GM19043 (cell line): Measurements from ENCODE around the gene PRDM11.
"Not testable (repeated sequence)": the region's sequence is repeated elsewhere in the genome, so short reads cannot be mapped to it uniquely, and the experiment has no call there.

ENCODE experiments used
- ATAC-seq: cut with Tn5 transposase; IDR thresholded peaks from one replicate; pipeline ENCODE4 v1.9.1; 2021; ENCODE audit warnings: low read depth; ENCODE audit not compliant: unreplicated experiment

Gene PRDM11

DNA sequence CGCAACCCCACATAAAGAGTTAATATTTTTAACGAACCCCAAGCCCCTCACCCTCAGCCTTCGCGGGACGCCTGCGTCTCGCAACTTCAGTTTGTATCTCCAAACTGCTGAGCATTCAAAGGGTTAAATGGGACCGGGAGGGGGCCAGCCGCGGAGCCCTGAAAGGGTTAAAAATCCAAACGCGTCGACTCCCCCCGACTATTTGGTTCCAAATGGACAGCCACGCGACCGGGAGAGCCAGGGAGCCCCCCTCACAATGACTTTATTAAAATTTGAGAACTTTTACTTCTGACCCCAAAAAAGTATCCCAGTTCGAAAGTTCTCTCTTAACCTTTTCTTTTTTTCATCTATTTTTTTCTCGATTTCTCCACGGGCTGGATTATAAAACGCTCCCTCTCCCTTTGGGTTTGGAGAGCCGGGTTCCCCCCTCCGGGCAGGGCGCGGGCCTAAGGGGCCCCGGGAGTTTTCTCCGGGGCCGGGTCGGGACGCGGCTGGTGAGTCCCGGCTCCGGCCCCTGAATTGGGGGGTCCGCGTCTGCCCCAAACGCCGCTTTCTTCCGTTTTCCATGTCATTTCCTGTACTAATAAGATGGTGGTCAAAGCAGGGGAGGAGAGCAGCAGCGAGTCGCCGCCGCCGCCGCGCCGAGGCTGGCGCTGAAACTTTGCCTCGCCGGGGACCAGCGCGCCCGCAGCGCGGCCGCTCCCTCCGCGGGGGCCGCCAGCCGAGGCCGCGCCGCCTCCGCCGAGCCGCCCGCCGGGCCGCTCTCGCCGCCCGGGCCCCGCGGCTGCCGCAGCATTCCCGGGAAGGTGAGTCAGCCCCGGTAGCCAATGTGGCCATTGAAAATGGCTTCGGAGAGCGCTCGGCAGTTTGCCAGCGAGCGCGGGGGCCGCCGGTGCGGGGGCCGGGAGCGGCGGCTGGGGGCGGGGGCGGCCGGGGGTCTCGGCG, at the start of gene PRDM11:
Gene PRDM11 (plus strand): TSS at position 568 of the 945 bp plus-strand sequence. CDS start 35,128 bp downstream, outside the sequence.
- ATAC-seq = peak; percentile 26

DNA sequence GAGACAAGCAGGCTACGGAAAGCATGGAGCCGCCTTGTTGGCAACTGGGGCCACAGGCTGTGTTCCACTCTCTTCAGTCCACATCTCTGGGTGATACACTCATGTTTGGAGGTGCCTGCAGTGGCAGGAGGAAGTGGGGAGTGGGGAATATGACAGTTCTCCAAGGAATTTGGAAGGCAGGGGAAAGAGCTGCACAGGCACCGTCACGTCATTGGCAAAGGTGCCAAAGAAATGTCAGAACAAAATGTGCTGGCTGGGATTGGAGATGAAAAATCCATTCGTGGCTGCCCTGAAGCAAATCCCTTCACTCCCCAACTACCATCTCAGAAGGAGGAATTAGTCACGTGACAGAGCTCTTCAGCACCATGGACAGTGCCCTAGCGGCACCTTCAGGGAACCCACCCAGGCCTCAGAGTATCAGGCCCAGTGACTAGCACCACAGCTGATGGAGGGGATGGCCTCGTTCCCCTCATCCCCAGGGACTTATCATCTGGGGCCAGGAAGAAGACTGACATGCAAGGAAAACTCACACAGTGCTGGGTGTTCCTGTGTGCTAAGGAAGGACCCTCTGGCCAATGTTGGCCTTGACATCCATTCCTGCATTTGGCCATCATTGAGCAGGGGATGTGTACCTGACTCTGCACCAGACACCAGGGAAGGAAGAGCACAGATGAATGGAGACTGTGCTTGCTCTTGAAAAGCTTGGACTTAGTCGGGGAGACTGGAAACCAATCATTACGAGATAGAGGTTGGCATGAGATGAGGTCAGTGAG, 48.5 kb upstream of the PRDM11 start:
- ATAC-seq = no peak

DNA sequence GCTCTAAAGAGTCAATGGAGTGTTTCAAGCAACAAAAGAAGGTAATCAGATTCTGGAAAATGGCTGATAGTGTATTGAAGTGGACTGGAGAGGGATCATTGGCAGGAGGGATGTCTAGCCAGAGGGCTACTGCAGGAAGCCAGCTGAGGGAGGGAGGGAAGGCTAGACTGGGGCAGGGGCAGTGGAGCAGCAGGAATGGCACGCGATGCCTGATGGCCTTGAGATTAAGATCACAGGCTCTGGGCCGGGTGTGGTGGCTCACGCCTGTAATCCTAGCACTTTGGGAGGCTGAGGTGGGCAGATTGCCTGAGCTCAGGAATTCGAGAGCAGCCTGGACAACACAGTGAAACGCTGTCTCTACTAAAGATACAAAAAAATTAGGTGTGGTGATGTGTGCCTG, 47.5 kb upstream of the PRDM11 start:
- ATAC-seq = no peak

DNA sequence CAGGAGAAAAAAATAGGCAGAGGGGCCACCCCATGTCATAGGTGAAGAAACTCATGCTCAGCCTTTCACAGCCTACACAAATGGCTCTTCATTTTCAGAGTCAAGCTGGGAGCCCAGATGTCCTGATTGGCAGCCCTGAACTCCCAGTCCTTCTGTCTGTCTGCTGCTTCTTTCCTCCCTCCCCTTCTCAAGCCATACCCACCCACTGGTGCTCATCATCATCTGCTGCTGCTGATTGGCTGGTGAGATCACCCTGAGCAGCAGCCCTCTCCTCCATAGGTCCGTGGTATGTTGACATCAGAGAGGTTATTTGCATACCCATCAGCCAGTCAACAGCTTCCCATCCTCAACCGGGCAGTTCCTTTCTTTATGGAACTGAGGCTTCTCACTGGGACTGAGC, 46.1 kb upstream of the PRDM11 start:
- ATAC-seq = no peak

DNA sequence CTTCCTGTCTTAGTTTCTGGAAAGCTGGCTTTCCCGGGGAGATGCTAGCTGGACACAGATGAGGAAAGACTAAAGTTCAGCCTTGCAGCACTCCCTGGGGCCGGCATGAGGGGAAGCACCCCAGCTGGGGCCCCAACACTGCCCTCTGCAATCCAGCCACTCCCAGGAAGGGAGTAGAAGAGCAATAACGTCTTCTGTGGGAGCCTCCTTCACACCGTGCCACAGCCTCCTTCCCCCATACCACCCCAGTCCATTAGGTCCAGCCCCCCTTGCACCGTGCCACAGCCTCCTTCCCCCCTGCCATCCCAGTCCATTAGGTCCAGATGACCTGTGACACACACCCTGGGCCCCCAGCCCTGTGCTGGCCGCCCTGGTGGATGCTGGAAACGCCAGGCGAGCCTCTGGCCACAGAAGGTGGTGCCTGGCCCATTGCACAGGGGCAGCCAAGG, 44.1 kb upstream of the PRDM11 start:
- ATAC-seq = no peak

DNA sequence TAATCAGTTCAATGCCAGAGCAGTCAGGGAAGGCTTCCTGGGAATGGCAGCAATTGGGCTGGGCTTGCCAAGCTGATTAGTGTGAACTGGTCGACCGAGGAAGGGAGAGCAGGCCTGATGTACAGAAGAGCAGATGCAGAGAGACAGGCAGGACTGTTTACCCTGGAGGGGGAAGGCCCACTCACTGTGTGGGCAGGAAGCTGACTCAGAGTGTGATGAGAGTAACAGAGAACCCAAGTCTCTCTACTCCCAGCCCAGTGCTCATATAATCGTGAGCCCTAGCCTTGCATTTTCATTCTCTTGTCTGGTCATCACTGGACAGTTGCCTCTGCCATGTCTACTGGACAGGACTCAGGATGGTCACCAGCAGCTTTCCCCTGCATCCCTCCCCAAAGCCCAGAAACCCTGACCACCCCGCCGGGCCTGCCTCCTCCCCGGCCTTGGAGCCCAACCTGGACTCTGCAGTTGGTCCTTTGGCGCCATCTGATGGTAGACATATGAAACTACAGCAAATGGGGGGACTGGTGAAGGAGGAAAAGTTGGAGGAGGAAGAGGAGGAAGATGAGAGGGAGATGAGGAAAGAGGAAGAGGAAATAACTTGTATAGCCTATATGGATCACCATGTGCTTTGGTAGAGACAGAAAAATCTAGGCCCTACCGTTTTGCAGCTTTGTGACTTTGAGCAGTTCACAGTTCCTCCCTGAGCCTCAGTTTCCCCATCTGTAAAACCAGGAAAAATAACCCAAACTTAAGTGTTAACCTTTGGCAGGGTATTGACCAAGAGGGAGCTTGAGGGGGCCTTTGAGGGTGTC, 43.4 kb upstream of the PRDM11 start:
- ATAC-seq = peak; percentile 92

DNA sequence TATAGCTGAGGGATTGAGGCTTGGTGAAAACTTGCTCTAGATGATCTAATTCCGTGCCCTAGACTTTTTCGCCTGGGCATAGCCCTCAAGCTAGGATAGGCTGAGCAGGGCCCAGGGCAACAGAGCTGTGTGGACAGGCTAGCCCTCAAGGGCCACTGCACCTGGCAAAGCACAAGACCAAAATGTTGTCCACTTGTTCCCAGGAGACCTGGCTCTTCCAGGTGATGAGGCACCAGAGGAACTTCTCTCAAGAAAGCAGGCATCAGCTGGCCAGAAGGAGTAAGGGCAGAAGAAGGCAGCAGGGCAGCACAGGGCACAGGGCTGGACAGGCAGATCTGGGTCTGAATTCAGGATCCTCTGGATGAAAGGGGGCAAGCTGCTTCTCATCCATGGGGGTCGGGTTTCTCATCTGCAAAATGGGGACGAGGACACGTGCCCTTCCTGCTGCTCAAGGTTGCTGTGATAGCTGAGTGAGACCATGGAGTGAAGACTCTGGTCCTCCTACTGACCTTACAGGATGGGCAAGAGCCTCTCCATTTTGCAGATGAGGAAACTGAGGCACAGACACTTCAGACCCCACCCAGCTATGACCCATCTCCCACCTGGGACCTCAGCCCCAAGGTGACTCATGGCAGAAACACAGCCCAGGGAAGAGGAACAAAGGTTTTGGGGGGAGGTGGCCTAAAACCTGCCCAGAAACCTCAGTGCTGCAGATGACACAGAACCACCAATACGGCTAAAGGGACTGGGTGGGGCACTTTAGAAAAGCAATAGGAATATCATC, 42.2 kb upstream of the PRDM11 start:
- no peak for ATAC-seq

DNA sequence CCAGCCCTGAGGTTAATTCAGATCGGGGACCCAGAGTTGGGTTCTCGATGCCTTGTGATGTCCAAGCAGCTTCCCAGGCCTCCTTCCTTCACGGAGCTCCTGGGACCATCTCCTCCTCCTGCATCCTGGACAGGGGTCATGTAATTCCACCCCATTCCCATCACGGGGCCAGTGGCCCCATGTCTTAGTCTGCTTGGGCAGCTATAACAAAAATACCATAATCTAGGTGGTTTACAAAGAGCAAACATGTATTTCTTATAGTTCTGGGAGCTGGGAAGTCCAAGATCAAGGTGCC, 41.7 kb upstream of the PRDM11 start:
- ATAC-seq = no peak

DNA sequence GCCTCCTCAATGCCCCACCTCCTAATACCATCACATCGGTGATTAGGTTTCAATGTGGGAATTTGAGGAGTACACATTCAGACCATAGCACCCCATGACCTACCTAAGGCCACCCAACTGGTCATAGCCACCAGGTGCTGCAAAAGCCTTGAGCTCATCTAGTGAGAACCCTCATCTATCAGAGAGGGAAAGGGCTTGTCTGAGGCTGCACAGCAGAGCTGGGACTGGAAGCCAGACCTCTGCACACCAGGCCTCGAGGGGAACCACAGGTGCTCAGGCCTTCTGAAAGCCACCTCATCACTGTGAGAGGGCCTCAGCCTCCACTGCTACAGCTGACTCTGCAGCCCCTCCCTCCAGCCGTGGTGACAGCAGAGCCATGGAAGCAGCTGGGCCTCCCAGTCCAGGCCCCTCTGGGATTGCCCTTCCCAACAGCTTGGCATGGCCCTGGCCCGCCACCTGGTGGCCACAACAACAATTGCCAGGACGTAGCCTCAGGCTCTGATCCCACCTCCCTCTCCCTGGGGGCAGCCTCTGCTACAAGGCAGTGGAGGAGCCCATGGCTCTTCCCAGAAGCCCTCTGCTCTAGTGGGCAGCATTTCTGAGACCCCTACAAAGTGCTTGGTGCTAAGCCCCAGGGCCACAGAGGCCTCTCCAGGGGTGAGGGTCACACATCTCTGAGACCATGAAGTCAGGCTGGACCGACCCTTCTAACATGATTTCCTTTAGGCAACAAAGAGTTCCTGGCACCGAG, 41.0 kb upstream of the PRDM11 start:
- ATAC-seq = no peak

DNA sequence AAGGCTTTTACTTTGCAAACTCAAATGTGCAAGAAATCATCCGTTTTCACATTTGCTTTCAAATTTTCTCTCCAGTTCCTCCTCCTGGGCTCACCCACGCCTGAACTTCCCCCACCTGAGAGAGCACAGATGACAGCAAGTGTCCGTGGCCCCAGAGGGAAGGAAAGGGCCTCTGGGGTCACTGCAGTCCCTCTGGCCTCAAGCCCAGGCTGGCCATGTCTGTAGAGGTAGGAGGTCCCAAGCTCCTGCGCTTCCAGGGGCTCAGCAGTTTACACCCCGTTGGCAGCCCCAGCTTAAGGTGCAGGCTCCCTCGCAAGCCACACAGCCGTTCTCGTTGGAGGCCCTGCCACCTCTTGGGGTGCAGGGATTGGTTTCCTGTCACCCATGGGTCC, 40.5 kb upstream of the PRDM11 start:
- ATAC-seq = no peak

DNA sequence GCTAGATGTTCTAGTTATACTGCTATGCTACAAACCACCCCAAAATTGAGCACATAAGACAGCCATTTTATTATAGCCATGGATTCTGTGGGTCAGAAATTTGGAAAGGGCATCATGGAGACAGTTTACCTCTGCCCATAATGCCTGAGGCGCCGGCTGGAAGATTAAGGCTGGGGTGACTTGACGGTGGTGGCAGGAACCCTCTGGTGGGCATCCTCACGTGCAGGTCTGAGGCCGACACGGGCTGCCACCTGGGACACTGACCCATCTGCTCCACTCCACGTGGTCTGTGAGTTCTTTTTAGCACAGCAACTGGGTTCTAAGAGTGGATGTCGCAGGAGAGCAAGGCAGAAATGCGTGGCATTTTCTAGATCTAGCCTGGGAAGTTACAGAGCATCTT, 40.0 kb upstream of the PRDM11 start:
- ATAC-seq = no peak

DNA sequence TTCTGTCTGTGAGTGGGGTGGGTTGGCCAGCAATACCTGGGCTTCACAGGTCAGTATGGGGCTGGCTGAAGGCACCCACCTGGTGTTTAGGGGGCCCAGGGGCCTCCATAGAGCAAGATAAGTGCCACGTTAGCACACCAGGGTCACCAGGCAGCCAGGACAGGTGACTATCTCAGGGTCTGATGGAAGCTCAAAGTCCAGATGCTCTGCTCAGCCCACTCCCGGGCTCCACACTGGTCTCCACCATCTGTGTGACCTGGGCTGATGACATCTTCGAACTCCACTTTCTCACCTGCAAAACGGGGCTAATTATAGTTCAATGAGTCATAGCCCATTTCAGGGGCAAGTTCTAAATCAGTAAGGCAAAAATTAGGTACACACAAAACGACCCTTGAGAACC, 39.4 kb upstream of the PRDM11 start:
- ATAC-seq = no peak

DNA sequence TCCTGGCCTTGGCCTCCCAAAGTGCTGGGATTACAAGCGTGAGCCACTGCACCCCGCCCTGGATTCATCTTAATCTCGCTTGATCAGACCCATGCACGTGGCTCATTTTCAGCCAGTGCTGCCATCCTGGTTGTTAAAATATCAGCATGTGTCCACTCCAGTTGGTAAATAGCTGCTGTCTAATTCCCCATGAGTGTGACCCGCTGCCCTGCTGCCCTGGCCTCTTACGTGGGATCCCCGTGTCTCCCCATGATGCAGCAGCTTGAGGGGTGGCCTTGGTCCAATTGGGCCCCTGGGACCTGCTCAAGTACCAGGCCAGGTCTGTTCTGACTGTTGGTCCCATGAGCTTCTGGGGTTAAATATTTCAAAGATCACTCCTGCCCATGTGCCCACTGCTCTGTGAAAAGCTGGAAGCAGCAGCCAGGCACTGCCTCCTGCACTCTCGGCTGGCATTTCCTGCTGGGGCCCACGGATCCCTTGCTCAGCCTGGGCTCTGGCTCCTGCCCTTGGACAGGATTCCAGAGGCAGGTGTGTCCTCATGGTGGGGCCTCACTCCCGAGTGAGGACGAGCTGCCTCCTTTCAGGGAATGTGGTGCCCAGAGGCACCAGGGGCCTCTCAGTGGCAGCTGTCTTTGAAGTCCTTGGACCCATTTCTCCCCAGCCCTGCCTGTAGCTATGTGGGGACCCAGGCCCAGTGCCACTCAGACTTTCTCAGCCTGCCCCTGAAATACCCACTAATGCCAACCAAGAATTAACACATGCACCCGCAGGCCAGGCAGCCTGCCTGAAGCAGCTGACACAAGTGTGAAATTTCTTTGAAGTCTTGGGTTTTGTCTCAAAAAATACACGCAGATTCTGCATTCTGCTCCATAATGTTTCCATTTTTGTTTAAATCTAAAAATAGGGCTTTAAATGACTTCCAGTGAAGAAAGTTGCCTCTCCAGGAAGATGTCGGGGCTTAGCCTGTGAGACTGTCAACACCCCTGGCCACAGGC, 38.1 kb upstream of the PRDM11 start:
- no peak for ATAC-seq

DNA sequence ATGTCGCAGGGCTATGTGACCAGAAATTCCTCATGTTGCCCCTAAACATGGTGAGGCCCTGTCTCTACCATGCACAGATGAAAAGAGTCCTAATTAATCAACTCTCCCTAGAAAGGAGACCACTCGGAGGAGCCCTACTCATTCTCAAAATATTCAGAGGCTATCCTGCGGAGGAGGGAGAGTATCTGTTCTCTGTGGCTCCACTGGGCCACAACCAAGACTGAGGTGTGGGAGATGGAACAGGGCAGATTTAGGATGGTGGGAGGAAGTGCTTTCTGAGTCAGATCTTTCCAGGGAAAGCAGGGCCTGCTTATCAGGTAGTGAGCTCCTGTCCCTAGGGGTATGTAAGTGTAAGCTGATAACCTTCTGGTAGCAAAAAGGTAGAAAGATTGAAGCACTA, 37.0 kb upstream of the PRDM11 start:
- no peak for ATAC-seq

DNA sequence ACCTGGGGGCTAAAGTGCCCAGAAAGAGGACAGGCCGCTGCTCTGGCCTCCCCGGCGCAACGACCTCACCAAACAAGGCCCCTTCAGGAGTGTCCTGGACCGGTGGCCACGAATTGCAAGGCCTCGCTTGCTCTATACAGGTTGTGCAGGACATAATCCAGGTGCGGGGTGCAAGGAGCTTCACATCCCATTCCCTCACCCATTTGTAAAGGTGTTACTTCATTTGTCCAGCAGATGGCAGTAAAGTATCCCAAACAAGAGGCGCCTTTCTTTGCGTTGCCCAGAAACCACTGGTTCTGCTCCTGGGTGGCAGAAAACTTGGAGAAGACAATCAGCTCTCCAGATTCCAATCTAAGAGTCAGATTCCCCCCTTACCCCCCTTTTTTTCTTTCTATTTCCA, 35.9 kb upstream of the PRDM11 start:
- ATAC-seq = no peak

DNA sequence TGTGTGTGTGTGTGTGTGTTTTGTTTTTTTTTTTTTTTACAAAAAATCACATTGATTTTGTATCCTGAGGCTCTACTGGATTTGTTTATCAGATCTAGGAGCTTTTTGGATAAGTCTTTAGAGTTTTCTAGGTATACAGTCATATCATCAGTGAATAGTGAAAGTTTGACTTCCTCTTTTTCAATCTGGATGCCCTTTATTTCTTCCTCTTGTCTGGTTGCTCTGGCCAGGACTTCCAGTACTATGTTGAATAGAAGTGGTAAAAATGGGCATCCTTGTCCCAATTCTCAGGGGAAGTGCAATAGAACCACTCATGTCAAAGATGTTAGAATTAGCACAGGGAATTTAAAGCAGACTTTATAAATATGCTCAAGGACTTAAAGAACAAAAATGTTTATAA, 32.6 kb upstream of the PRDM11 start:
- no peak for ATAC-seq

DNA sequence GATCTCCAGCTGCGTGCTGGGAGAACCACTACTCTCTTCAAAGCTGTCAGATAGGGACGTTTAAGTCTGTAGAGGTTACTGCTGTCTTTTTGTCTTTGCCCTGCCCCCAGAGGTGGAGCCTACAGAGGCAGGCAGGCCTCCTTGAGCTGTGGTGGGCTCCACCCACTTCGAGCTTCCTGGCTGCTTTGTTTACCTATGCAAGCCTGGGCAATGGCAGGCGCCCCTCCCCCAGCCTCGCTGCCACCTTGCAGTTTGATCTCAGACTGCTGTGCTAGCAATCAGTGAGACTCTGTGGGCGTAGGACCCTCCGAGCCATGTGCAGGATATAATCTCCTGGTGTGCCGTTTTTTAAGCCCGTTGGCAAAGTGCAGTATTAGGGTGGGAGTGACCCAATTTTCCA, 18.6 kb upstream of the PRDM11 start:
- not testable (repeated sequence) for ATAC-seq

DNA sequence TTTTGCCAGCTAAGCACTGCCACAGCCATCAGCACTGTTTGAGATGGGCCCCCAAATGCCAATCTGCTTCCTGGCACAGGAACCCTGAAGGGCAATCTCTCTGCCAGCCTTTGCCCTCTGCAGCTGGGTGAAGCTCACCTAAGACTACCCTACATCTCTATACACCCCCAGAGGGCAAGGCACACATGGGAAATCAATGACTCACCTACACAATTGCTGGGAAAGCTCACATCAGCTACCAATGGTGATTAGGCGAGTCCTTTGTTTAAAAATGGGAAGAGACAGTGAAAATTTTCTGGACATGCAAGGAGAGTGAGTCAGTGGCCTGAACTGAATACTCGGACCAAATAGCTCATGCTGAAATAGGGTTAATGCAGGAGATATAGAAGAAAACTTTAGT, 12.6 kb upstream of the PRDM11 start:
- no peak for ATAC-seq
